K562 (cell line): ENCODE measurements around the gene TBL2. TPM values are rescaled to one million over a fixed set of nuclear protein-coding genes. Genes with fewer than 3 reads are reported as not detected.

ENCODE experiments used
- ATF1 ChIP-seq, 2 experiments: fragments of 450-650 bp in 1 of 2; IDR thresholded peaks; 2 replicates each; pipeline ENCODE4 v1.6.1; 2016; ENCODE audit warnings: missing compliant biosample characterization in 1 of 2, missing genetic modification characterization in 1 of 2
- ATF3 ChIP-seq, 2 experiments: fragments of 450-650 bp in 1 of 2; sonication (generic) in 1 of 2; formaldehyde crosslinking in 1 of 2; IDR thresholded peaks in 1 of 2; conservative IDR thresholded peaks in 1 of 2; 2 replicates each; pipeline versions ENCODE4 v1.6.1 to v1.8.1; 2016 to 2023; ENCODE audit warnings: mild to moderate bottlenecking in 2 of 2, moderate library complexity in 2 of 2, inconsistent platforms in 1 of 2, missing genetic modification reagents in 1 of 2
- CREB1 ChIP-seq, 2 experiments: sonication (generic) in 1 of 2; formaldehyde crosslinking in 1 of 2; IDR thresholded peaks; 2 replicates each; pipeline versions ENCODE4 v1.6.1 to v1.8.0; 2012 to 2022; ENCODE audit warnings: inconsistent platforms in 1 of 2, mild to moderate bottlenecking in 1 of 2, missing genetic modification reagents in 1 of 2, moderate library complexity in 1 of 2
- CTCFL ChIP-seq: IDR thresholded peaks from 2 replicates; pipeline ENCODE4 v1.6.1; 2011; ENCODE audit warnings: borderline replicate concordance, low read depth, mild to moderate bottlenecking, moderate library complexity, low read length; ENCODE audit not compliant: insufficient read depth, poor library complexity, severe bottlenecking
- GABPB1 ChIP-seq: sonication (generic); formaldehyde crosslinking; IDR thresholded peaks from 2 replicates; pipeline ENCODE4 v1.8.0; 2022; ENCODE audit warnings: mild to moderate bottlenecking, missing genetic modification reagents
- GMEB1 ChIP-seq: fragments of 250-450 bp; sonication (Bioruptor Pico); IDR thresholded peaks from 2 replicates; pipeline ENCODE4 v1.4.0; 2020; ENCODE audit warnings: mild to moderate bottlenecking
- HDAC3 ChIP-seq: fragments of 450-650 bp; IDR thresholded peaks from 2 replicates; pipeline ENCODE4 v1.6.1; 2018; ENCODE audit warnings: borderline replicate concordance, mild to moderate bottlenecking, moderate library complexity; ENCODE audit not compliant: partially characterized antibody
- HNRNPLL ChIP-seq: fragments of 200-400 bp; formaldehyde crosslinking; IDR thresholded peaks from 2 replicates; pipeline ENCODE4 v1.6.1; 2017; ENCODE audit warnings: low read length, low read depth, mild to moderate bottlenecking; ENCODE audit not compliant: poor library complexity, severe bottlenecking
- KLF16 ChIP-seq: IDR thresholded peaks from 2 replicates; pipeline ENCODE4 v1.6.1; 2016; ENCODE audit warnings: antibody characterized with exemption
- RBM15 ChIP-seq: fragments of 200-400 bp; formaldehyde crosslinking; IDR thresholded peaks from 2 replicates; pipeline ENCODE4 v1.6.1; 2018; ENCODE audit warnings: mild to moderate bottlenecking, low read length, moderate library complexity; ENCODE audit not compliant: insufficient read depth
- RBM25 ChIP-seq: fragments of 200-400 bp; formaldehyde crosslinking; IDR thresholded peaks from 2 replicates; pipeline ENCODE4 v1.6.1; 2018; ENCODE audit warnings: low read length, low read depth, moderate library complexity; ENCODE audit not compliant: severe bottlenecking
- RCOR1 ChIP-seq, 2 experiments: IDR thresholded peaks; 2 replicates each; pipeline ENCODE4 v1.6.1; 2012; ENCODE audit warnings: low read depth in 2 of 2, low read length in 2 of 2, borderline replicate concordance in 1 of 2, improper control_type of control experiment in 1 of 2
- SETDB1 ChIP-seq: IDR thresholded peaks from one replicate; pipeline ENCODE4 v1.6.1; 2012; ENCODE audit warnings: low read length, control low read depth, inconsistent platforms
- SRF ChIP-seq, 2 experiments: fragments of 250-450, 450-650 bp in 1 of 2; sonication (Bioruptor Pico) in 1 of 2; sonication (generic) in 1 of 2; formaldehyde crosslinking; IDR thresholded peaks; 2 replicates each; pipeline versions ENCODE4 v1.5.0 to v1.5.1; 2020 to 2022; ENCODE audit warnings: mild to moderate bottlenecking in 1 of 2, missing genetic modification reagents in 1 of 2
- STAT5A ChIP-seq: IDR thresholded peaks from 2 replicates; pipeline ENCODE4 v1.6.1; 2012; ENCODE audit warnings: low read length, inconsistent platforms, borderline replicate concordance
- ZBTB34 ChIP-seq: fragments of 250-450 bp; sonication (Bioruptor Pico); IDR thresholded peaks from 2 replicates; pipeline ENCODE4 v1.8.0; 2021; ENCODE audit warnings: mild to moderate bottlenecking, moderate library complexity
- ZNF146 ChIP-seq: IDR thresholded peaks from one replicate; pipeline ENCODE4 v1.6.1; 2018; ENCODE audit warnings: missing compliant biosample characterization; ENCODE audit not compliant: unreplicated experiment
- polyA plus RNA-seq, 8 experiments: library from polyadenylated mRNA; depleted of rRNA in 4 of 8; stranded (reverse) in 5 of 8; unstranded in 3 of 8; fragments of >200 nt; fragmentation: Nextera tagmentation in 2 of 8; fragmentation: Illumina TruSeq in 1 of 8; extraction: Ambion mirVana in 2 of 8; extraction: Trizol in 1 of 8; gene quantifications; 2 replicates each; pipeline versions ENCODE4 v1.2.1 to v1.2.3, GENCODE V29; 2011 to 2014; ENCODE audit warnings: inconsistent platforms in 1 of 8, missing spikeins in 1 of 8
- total RNA-seq, 7 experiments: library from RNA; depleted of rRNA in 6 of 7; stranded (reverse); fragments of >200 nt in 6 of 7; fragmentation: Illumina TruSeq in 2 of 7; extraction: Trizol in 2 of 7; gene quantifications; 2 replicates each; pipeline versions ENCODE4 v1.2.1 to v1.2.3, GENCODE V29; 2011 to 2021; ENCODE audit warnings: low replicate concordance in 1 of 7
- TF ChIP-seq, protein P1 (sequence below): sonication (generic); formaldehyde crosslinking; IDR thresholded peaks from 2 replicates; pipeline ENCODE4 v1.8.0; 2023; ENCODE audit warnings: mild to moderate bottlenecking, missing genetic modification reagents
- TF ChIP-seq, protein P2 (sequence below): sonication (generic); formaldehyde crosslinking; IDR thresholded peaks from 2 replicates; pipeline ENCODE4 v1.9.0; 2022; ENCODE audit warnings: mild to moderate bottlenecking, missing genetic modification reagents

The TBL2 gene
- total and polyA plus RNA-seq, 9 of the 15 experiments (the other 6 are each of a cell fraction or from before 2014, with no cell fraction given): 2.5 to 123 (median 49.2) TPM

DNA sequence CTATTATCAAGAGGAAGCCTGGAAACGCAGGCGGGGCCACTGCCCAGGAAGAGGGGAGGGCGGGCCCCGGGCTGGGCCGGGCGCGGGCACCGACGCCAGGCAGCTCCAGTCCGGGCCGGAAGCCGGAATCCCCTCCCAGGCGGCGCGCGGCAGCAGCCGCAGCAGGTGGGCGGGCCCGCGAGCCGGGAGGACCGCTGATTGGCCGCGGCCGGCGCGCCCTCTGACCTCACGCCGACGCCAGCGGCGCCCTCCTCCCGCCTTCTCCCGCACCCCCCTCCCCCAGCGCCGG is 21.3 kb downstream of the TBL2 start (continued):
- peak; percentile 98 for TF ChIP-seq GMEB1
- no peak for TF ChIP-seq ATF3 (IDR thresholded peaks at IDR 0.05)
- TF ChIP-seq ATF3 (CRISPR knock-in tag; conservative IDR thresholded peaks at IDR 0.05): no peak
- TF ChIP-seq ZNF146 (CRISPR knock-in tag): no peak
- TF ChIP-seq CTCFL: peak; percentile 18
- TF ChIP-seq, protein P1, sequence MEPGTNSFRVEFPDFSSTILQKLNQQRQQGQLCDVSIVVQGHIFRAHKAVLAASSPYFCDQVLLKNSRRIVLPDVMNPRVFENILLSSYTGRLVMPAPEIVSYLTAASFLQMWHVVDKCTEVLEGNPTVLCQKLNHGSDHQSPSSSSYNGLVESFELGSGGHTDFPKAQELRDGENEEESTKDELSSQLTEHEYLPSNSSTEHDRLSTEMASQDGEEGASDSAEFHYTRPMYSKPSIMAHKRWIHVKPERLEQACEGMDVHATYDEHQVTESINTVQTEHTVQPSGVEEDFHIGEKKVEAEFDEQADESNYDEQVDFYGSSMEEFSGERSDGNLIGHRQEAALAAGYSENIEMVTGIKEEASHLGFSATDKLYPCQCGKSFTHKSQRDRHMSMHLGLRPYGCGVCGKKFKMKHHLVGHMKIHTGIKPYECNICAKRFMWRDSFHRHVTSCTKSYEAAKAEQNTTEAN (CRISPR knock-in tag): no peak
- peak in 1 of 2 experiments; percentile 29; a peak in 1 of 4 replicates for TF ChIP-seq RCOR1 (IDR thresholded peaks at IDR 0.05; ENCODE audit: borderline replicate concordance in 1 of 2, low read depth in 2 of 2, low read length in 2 of 2)
- TF ChIP-seq KLF16: peak; percentile 64
- TF ChIP-seq GABPB1 (CRISPR knock-in tag): no peak; the same call in 1 of the 2 replicates
- no peak; a peak in 1 of 4 replicates for TF ChIP-seq SRF (CRISPR knock-in tag; IDR thresholded peaks at IDR 0.05)
- TF ChIP-seq, protein P2, sequence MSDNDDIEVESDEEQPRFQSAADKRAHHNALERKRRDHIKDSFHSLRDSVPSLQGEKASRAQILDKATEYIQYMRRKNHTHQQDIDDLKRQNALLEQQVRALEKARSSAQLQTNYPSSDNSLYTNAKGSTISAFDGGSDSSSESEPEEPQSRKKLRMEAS: no peak
- TF ChIP-seq RBM25: peak; percentile 95
- TF ChIP-seq SETDB1: no peak
- TF ChIP-seq HDAC3: no peak
- TF ChIP-seq STAT5A: peak; percentile 7; the same call in 1 of the 2 replicates
- no peak for TF ChIP-seq ZBTB34 (CRISPR knock-in tag)
- TF ChIP-seq CREB1 (IDR thresholded peaks at IDR 0.05): peak; percentile 93
- TF ChIP-seq CREB1 (CRISPR knock-in tag; IDR thresholded peaks at IDR 0.05): peak; percentile 74
- TF ChIP-seq ATF1 (CRISPR knock-in tag; IDR thresholded peaks at IDR 0.05): no peak; the same call in 1 of the 2 replicates
- TF ChIP-seq ATF1 (tag; IDR thresholded peaks at IDR 0.05): peak; percentile 94
- no peak for TF ChIP-seq HNRNPLL
- no peak for TF ChIP-seq RBM15
